Ishikawa (cell line): ENCODE results near the gene PDZD2.

Source experiments
- CEBPB ChIP-seq: IDR thresholded peaks from 2 replicates; pipeline ENCODE4 v1.6.1; 2012
- CREB1 ChIP-seq: IDR thresholded peaks from 2 replicates; pipeline ENCODE4 v1.6.1; 2012; ENCODE audit warnings: low read depth
- EGR1 ChIP-seq: IDR thresholded peaks from 2 replicates; pipeline ENCODE4 v1.6.1; 2012
- EP300 ChIP-seq: IDR thresholded peaks from 2 replicates; pipeline ENCODE4 v1.6.1; 2012; ENCODE audit warnings: borderline replicate concordance
- FOXM1 ChIP-seq: IDR thresholded peaks from 2 replicates; pipeline ENCODE4 v1.6.1; 2012; ENCODE audit warnings: low read depth, borderline replicate concordance
- MAX ChIP-seq: IDR thresholded peaks from 2 replicates; pipeline ENCODE4 v1.6.1; 2012
- NFIC ChIP-seq: IDR thresholded peaks from 2 replicates; pipeline ENCODE4 v1.6.1; 2012
- RAD21 ChIP-seq: IDR thresholded peaks from 2 replicates; pipeline ENCODE4 v1.6.1; 2012; ENCODE audit warnings: low read depth
- REST ChIP-seq: IDR thresholded peaks from 2 replicates; pipeline ENCODE4 v1.6.1; 2012; ENCODE audit warnings: low read depth, mild to moderate bottlenecking
- TAF1 ChIP-seq: IDR thresholded peaks from 2 replicates; pipeline ENCODE4 v1.6.1; 2012; ENCODE audit warnings: low read depth, mild to moderate bottlenecking
- TCF12 ChIP-seq: IDR thresholded peaks from 2 replicates; pipeline ENCODE4 v1.6.1; 2012; ENCODE audit warnings: low read depth
- TEAD4 ChIP-seq: IDR thresholded peaks from 2 replicates; pipeline ENCODE4 v1.6.1; 2012
- USF1 ChIP-seq: IDR thresholded peaks from 2 replicates; pipeline ENCODE4 v1.6.1; 2012
- YY1 ChIP-seq: IDR thresholded peaks from 2 replicates; pipeline ENCODE4 v1.6.1; 2012; ENCODE audit warnings: low read depth
- ZBTB7A ChIP-seq: IDR thresholded peaks from 2 replicates; pipeline ENCODE4 v1.6.1; 2012; ENCODE audit warnings: low read depth

PDZD2 gene

DNA sequence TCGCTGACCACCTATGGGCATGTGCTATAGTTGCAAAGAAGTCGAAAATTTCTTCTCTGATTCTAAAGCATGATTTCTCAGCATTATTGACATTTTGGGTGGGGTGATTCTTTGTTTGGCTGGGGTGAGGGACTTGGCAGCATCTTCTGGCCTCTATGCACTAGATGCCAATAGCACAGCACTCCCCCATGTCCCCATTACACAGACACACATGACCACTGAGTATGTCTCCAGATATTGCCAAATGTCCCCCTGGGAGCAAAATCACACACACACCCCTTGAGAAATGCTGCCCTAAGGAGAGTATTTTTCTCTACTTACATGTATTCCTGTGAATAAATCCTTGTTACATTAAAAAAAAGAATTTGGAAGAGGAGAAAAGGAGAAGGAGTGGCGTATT, 89.1 kb downstream of the PDZD2 start:
- TF ChIP-seq CEBPB (no peak), NFIC (no peak), TEAD4 (no peak), FOXM1 (no peak), USF1 (no peak), YY1 (no peak), EP300 (no peak), TAF1 (no peak), EGR1 (no peak), TCF12 (no peak)

- TF ChIP-seq MAX (no peak), EP300 (no peak), REST (no peak)
These were observed 91.2 kb downstream of the PDZD2 start for GRCh38 chr5:31730139-31730538.

- TF ChIP-seq RAD21 (no peak), FOXM1 (no peak), REST (no peak), TEAD4 (no peak), MAX (no peak)
These were observed 92.1 kb downstream of the PDZD2 start for GRCh38 chr5:31731016-31731415.

DNA sequence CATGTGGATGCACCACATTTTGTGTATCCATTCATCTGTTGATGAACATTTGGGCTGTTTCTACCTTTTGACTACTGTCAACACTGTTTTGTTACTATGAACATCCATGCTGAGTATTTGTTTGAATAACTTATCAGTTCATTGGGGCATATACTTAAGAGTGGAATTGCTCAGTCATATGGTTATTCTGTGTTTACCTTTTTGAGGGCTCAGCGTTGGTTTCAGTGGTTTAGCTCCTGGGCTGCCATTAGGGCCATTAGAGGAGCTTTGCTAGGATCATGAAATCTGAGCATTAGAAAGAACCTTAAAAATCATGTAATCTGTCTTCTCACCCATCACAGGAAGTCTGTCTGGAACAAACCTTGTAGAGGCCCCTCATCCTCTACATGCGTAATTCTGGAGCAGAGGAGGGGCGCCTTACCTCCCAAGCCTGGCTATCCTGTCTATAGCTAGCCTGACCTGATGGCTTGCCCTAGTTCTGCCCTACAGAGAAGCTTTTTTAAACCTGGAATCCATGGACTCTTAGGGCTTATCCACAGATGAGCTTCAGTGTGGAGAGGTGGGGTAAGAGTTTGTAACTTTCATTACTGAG, 92.9 kb downstream of the PDZD2 start:
- TF ChIP-seq REST (no peak), MAX (no peak), ZBTB7A (no peak), TEAD4 (no peak), TCF12 (no peak), CEBPB (no peak)

DNA sequence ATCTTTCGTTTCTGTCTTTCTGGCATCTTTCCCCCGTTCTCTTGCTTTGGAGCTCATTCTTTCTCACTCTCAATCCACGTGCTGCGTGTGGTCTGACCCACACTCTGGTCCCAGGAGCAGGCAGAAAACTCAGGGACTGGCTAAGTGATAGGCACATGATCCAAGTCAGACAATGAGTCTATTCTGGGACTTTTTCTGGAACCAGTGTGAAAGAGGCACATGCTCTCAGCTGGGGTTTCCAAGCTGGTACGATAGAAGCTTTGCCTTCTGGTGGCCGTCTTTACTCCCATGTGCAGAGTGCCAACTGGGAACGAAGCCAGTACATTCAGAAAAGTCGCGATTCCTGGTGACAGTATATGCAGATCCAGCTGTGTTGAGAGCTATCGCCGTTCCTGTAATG, 94.4 kb downstream of the PDZD2 start:
- TF ChIP-seq YY1, result no peak
- TF ChIP-seq ZBTB7A, result no peak
- TF ChIP-seq CREB1, result no peak
- TF ChIP-seq EP300, result no peak
- TF ChIP-seq MAX, result no peak
- no peak for TF ChIP-seq TAF1
- TF ChIP-seq FOXM1, result no peak
- no peak for TF ChIP-seq NFIC
- TF ChIP-seq CEBPB, result no peak
- TF ChIP-seq EGR1, result no peak
- no peak for TF ChIP-seq REST
- no peak for TF ChIP-seq TCF12
